ENCODE data around the gene MGAT3.

DNA sequence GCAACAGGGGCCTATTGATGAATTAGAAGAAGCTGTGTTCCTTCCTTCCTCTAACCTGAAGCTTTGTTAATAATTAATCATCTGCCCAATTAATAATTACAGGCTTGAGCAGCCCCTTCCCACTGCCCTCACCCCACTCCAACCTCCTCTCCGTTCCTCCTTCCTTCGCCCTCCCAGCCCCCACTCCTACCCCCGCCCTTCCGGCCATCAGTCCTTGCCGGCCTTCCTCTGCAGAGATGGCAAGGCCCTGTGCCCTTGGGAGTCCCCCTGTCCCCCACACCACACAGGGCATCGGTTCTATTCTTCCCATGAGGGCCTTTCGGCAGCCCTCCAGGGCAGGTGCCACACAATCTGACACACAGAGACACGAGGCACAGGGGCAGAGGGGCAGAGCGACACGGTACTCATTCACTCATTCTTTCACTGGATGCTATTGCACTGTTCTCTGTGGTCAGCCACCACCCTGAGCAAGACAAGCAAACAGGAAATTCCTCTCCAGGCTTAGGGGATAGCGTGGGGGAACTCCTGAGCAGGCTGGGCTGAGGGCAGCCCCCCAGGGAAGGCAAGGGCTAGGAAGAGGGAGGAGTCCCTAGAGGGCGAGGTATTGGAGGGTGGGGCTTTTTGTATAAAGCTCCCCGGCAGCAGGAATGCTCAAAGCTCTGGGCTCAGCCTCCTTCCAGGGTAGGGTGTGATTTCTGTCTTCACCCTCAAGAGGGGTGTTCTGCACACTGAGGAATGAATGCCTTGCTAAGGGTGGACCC is 14.7 kb downstream of the MGAT3 start:
- no peak for TF ChIP-seq RNF2 (IDR thresholded peaks at IDR 0.05; ENCODE audit: borderline replicate concordance, low read depth, low read length, missing control alignments, poor library complexity, severe bottlenecking)
- TF ChIP-seq, protein P1, sequence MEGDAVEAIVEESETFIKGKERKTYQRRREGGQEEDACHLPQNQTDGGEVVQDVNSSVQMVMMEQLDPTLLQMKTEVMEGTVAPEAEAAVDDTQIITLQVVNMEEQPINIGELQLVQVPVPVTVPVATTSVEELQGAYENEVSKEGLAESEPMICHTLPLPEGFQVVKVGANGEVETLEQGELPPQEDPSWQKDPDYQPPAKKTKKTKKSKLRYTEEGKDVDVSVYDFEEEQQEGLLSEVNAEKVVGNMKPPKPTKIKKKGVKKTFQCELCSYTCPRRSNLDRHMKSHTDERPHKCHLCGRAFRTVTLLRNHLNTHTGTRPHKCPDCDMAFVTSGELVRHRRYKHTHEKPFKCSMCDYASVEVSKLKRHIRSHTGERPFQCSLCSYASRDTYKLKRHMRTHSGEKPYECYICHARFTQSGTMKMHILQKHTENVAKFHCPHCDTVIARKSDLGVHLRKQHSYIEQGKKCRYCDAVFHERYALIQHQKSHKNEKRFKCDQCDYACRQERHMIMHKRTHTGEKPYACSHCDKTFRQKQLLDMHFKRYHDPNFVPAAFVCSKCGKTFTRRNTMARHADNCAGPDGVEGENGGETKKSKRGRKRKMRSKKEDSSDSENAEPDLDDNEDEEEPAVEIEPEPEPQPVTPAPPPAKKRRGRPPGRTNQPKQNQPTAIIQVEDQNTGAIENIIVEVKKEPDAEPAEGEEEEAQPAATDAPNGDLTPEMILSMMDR (IDR thresholded peaks at IDR 0.05; ENCODE audit: control extremely low read depth in 1 of 3, insufficient read depth in 1 of 3, low read depth in 1 of 3, low read length in 3 of 3): no peak
- no peak for TF ChIP-seq SIN3A (conservative IDR thresholded peaks at IDR 0.05 in 1 of 2, IDR thresholded peaks at IDR 0.05 in 1 of 2; ENCODE audit: low read depth in 1 of 2, low read length in 2 of 2)
- TF ChIP-seq SUZ12 (IDR thresholded peaks at IDR 0.05; ENCODE audit: low read length): no peak
- no peak for TF ChIP-seq POLR2A (IDR thresholded peaks at IDR 0.05; ENCODE audit: control extremely low read depth in 1 of 2, low read depth in 2 of 2, low read length in 2 of 2)

All from H1 (cell line).